HG02938 (cell line): ENCODE data around the gene ZNF324.
"Not testable (repeated sequence)": the region's sequence is repeated elsewhere in the genome, so short reads cannot be mapped to it uniquely, and the experiment has no call there.

Experiments used
- ATAC-seq: cut with Tn5 transposase; IDR thresholded peaks from one replicate; pipeline ENCODE4 v1.9.1; 2021; ENCODE audit warnings: mild to moderate bottlenecking, moderate library complexity; ENCODE audit not compliant: unreplicated experiment

The ZNF324 gene

DNA sequence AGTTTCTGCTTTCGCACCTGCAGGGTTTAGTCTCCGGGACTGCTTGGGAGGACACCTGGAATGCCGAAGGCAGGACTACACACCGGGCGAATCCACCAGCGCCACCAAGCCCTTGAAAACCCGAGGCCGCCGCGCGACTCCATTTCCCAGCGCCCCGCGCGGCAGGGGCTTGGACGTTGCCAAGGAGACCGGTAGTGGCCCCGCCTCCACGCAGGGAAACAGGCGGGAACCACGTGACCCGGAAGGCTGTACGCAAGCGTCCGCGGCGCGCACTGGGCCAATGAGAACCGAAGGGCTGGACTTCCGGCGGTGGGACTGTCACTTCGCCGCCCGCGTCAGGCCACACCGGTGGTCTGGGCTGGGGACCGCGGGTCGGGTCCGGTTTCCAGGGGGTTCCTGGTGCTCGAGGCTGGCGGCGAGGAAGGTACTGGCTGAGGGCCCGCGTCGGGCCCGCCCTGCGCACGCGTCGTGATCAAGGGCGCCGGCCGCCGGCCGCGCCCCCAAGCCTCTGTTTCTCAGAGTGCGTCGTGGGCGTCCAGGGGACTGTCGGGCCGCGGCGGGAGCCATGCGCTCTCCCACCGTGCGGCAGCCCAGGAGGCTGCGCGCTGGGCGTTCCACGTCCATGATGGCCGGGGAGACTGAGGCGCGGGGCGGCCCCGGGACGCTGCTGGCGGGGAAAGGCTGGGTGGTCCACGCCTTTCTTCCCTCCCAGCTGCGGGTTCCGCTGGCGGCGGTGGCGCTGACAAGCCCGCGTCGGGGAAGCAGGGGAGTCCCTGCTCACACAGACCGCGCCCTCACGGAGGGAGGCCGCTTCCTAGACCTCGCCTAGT, at the start of gene ZNF324:
TSS of gene ZNF324 (plus strand) at position 321 of the 830 bp plus-strand sequence. CDS start 2,106 bp downstream, outside the sequence.
- ATAC-seq: peak; percentile 79

DNA sequence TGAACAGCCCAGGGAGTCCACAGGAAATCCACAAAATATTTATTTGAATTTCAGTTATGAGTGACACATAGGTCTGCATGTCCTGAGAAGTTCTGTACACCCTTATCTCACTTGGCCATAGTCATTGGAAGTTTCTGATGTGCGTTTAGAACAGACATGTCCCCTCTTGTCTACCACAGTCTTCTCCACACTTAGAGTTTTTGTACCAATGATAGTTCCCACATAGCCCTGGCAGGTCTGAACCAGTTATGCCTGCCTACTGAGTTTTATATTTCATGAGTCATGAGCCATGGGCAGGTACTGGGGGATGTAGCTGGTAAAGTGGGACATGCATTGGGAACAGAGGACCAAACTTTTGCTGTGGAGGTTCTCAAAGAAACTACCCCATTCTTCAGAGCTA, 38.3 kb upstream of the ZNF324 start:
- no peak for ATAC-seq

DNA sequence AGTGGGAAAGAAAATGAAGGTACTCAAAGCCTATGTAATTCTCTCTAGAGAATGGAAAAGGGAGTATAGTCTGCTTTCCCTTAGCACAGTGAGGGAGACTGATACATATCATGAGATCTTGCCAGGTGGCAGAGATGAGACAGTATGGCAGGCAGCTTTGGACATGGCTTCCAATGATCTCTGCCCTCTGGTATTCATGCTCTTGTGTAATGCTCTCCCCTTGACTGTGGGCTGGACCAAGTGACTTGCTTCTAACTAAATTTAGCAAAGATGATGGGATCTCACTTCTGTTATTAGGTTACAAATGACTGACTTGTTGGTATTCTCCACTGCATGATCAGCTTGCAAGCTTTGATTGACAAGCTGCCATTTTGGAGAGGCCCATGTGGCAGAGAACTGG, 37.1 kb upstream of the ZNF324 start:
- ATAC-seq: no peak

DNA sequence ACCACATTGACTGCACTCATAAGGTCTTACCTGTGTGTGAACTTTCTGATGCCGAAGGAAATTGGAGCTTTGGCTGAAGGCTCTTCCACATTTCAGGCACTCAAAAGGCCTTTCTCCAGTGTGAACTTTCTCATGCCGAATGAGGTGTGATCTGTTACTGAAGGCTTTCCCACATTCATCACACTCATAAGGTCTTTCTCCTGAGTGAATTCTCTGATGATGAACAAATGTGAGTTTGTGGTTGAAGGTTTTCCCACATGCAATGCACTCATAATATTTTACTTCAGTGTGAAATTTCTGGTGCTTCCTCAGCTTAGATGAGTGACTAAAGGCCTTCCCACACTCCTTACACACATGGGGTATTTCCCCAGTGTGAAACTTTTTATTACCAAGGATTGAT, 32.7 kb upstream of the ZNF324 start:
- ATAC-seq: no peak

DNA sequence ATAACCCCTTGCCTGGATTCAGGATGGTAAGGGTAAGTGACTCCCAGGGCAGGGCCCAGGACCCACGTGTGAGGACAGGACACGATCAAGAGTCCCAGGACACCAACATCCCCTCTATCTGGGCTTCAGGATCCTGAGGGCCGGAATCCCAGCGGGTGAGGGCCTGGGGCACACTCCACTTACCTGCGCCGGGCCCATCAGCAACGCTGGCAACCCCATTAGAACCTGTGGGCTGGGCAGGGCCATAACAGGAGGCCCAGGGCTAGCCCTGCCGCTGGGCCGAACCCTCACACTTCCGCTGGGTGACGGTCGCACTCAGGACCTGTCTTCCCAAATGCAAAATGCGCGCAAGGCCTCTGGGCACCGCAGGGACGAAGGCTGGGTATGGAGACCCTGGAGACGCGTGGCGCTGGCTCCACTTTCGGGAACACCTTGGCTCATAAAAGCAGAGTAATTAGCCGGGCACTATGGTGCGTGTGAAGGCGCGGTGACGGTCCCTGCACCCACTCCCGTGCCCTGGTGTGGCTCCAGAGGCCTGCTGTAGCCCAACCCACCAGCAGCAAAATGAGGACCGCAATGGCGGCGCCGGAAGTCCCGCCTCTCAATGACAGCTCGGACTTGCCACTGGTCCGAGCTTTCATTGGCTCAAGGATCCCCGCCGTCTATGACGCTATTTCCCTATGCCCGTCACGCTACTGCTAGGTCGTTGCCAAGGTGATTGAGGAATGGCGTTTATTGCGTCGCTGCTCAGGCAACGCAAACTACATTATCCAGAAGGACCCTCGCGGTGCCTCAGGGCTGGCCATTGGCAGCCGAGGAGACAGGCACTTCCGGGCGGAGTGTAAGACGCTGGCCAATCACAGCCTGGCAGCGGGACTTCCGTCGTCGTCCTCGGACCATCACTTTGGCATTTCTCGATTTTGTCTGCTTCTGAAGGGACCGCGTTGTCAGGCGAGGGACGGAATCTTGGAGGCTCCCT, 27.0 kb upstream of the ZNF324 start, which contains the start of gene ZNF132:
TSS of gene ZNF132 (minus strand) at position 578 of the 979 bp plus-strand sequence. CDS start at position 246, 332 bp downstream.
- peak; percentile 97 for ATAC-seq

DNA sequence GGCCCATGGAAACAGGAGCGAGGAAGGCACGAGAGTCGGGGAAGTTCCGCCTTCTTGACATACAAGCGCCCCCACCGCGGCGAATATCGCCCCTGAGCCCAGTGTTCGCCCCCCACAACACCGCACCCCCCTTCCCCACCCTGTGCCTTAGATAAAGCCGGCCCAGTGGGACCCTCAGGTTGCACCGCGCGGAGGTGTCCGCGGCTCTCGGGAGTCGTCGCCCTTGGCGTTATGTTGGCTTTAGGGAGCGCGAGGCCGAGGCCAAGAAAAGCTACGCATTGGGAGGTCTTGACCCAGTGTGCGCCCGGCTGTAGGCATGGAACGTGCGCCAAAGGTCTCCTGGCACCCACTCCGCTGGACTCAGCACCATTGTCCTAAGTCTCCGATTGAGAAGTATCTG, 26.3 kb upstream of the ZNF324 start:
- ATAC-seq: no peak

DNA sequence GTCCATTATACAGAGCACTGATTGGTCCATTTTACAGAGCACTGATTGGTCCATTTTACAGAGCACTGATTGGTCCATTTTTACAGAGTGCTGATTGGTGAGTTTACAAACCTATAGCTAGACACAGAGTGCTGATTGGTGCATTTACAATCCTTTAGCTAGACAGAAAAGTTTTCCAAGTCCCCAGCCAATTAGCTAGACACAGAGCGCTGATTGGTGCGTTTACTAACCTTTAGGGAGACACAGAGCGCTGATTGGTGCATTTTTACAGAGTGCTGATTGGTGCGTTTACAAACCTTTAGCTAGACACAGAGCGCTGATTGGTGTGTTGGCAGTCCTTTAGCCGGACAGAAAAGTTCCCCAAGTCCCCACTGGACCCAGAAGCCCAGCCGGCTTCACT, 23.9 kb upstream of the ZNF324 start:
- not testable (repeated sequence) for ATAC-seq

DNA sequence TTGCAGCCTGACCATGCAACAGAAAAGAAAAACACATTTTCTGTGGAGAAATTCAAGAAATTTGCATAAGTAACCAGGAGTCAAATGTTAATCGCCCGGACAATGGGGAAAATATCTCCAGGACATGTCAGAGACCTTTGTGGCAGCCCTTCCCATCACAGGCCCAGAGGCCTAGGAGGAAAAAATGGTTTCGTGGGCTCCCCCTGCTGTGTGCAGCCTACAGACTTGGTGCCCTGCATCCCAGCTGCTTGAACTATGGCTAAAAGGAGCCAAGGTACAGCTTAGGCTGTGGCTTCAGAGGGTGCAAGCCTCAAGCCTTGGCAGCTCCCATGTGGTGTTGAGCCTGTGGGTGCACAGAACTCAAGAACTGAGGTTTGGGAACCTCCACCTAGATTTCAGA, 18.0 kb upstream of the ZNF324 start:
- ATAC-seq: not testable (repeated sequence)

DNA sequence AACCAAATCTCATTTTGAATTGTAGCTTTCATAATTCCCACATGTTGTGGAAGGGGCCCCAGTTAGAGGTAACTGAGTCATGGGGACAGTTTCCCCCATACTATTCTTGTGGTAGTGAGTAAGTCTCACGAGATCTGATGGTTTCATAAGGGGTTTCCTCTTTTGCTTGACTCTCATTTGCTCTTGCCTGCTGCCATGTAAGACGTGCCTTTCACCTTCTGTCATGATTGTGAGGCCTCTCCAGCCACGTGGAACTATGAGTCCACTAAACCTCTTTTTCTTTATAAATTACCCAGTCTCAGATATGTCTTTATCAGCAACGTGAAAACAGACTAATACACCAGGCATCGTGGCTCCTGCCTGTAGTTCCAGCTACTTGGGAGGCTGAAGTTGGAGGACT, 16.9 kb upstream of the ZNF324 start:
- ATAC-seq: not testable (repeated sequence)

DNA sequence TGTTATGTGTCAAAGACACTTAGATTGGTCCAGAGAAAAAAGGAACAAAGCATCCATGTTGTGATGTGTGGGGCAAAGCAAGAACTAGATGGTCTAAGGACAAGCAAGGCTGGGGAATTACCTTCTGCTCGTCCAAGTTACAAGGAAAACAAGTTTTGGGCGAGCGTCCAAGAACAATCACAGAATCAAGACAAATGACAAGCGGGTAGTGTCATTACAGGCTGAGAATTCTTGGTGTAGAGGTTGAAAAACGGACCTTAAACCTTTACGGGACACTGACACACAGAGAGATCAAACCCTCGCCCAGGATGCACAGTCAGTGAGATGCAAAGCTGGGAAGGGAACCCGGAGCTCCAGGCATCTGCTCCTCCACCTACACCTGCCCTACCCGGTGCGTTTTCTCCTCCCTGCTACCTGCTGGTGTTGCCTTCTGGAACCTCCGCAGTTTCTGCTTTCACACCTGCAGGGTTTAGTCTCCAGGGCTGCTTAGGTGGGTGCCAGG, 16.0 kb upstream of the ZNF324 start:
- peak; percentile 18 for ATAC-seq

DNA sequence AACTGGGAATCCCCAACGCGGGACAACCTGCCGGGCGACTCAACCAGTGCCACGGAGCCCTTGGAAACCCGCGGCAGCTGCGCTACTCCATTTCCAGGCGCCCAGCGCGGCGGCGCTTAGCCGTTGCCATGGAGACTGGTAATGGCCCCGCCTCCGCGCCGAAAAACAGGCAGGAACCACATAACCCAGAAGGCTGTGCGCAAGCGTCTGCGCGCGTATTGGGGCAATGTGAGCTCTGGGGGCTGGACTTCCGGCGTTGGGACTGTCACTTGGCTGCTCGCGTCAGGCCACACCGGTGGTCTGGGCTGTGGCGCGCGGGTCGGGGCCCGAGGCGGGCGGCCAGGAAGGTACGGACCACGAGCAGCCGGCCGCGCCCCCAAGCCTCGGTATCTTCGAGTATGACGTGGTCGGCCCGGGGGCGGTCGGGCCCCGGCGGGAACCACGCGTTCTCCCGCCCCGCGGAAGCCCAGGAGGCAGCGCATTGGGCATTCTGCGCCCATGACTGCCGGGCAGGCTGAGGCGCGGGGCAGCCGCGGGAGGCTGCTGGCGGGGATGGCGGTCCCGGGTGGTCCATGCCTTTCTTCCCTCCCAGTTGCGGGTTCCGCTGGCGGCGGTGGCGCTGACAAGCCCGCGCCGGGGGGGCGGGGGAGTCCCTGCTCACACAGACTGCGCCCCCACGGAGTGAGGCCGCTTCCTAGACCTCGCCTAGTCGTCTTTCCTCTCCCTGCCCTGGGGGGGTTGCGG, 15.3 kb upstream of the ZNF324 start, which contains the start of gene ZNF324B:
TSS of gene ZNF324B (plus strand) at position 265 of the 744 bp plus-strand sequence. CDS start 2,080 bp downstream, outside the sequence.
- peak; percentile 84 for ATAC-seq

DNA sequence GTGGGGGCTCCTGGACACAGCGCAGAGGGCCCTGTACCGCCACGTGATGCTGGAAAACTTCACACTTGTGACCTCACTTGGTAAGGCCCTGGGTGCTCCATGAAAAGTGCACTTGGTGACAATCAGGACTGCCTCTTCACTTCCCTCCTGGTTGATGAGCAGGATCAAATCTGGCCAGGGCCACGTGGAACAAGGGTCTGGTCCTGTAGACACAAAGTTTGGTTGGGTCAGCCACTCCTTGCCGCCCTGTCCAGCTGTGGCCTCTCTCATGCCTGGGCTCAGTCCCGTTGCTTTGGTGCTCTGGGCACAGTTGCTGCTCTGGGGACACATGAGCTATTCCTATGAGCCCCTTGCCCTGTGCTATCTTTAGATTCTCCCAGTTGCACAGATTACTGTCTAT, 13.1 kb upstream of the ZNF324 start:
- ATAC-seq: no peak

DNA sequence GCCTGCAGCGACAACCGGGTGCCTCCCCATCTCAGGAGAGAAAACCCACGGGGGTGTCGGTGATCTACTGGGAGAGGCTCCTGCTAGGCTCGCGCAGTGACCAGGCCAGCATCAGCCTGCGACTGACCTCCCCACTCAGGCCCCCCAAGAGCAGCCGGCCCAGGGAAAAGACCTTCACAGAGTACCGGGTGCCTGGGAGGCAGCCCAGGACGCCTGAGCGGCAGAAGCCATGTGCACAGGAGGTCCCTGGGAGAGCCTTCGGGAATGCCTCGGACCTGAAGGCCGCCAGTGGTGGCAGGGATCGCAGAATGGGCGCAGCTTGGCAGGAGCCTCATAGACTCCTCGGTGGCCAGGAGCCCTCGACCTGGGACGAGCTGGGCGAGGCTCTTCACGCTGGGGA, 11.6 kb upstream of the ZNF324 start:
- ATAC-seq: no peak

DNA sequence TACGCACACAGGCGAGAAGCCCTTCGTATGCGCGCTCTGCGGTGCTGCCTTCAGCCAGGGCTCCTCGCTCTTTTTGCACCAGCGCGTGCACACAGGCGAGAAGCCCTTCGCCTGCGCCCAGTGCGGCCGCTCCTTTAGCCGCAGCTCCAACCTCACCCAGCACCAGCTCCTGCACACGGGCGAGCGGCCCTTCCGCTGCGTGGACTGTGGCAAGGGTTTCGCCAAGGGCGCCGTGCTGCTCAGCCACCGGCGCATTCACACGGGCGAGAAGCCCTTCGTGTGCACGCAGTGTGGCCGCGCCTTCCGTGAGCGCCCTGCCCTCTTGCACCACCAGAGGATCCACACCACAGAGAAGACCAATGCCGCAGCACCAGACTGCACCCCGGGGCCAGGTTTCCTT, 10.8 kb upstream of the ZNF324 start:
- ATAC-seq: no peak

DNA sequence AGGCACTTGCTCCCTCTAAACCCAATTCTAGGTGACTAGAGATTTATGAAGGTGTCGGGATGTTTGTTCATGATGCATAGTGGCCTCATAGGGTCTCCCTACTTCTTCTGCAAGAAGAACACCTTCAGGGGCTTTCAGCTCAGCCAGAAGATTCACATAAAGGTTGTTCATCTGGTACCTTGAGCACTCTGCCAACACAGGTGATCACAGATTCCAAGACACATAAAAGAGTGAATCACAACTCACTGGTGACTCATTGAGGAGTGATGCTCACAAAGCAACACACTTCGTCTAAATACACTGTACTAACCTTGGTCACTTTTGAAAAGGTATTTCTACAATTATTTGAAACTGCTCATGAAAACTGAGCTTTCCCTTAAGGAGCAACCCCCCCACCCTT, 6.8 kb upstream of the ZNF324 start:
- no peak for ATAC-seq

DNA sequence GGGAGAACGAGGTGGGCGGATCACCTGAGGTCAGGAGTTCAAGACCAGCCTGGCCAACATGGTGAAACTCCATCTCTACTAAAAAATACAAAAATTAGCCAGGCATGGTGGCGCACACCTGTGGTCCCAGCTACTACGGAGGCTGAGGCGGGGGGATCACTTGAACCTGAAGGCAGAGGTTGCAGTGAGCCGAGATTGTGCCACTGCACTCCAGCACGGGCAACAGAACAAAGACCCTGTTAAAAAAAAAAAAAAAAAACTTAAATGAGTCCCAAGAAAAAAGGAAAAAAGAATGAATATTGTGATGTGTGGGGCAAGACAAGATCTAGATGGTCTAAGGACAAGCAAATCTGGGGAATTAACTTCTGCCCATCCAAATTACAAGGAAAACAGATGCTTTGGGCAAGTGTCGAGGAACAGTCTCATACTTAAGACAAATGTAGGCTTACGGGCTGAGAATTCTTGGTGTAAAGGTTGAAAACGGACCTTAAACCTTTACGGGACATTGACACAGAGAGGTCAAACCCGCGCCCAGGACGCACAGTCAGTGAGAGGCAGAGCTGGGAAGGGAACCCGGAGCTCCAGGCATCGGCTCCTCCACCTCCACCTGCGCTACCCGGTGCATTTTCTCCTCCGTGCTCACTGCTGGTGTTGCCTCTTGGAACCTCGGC, 656 bp upstream of the ZNF324 start:
- ATAC-seq: peak; percentile 19

DNA sequence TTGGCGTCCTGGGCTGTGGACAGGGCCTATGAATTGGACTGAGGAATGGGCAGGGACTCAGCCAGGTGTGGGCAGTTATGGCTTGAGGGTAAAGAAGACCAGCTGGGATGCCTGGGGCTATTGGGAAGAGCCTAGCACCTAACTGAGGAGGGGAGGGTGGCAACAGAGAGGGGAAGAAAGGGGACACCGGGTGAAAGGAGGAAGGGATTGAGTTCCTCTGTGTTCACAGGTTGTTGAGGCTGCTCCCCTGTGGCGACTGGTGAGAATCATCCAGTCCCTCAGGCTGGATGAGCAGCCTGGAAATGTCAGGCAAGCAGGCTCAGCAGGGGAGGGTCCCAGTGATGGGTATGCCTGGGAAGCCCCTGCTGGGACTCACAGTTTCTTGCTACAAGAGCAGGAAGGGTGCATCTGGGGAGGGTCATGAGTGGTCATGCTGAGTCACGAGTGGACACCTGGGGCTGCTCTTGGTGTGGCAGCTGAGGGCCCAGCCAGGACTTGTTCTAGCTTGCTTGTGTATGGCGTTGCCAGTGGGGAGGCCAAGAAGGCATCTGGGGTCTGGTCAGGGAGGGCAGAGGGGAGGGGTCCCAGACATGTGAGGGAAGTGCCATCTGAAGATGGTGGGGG, 1.4 kb downstream of the ZNF324 start:
- ATAC-seq: no peak

DNA sequence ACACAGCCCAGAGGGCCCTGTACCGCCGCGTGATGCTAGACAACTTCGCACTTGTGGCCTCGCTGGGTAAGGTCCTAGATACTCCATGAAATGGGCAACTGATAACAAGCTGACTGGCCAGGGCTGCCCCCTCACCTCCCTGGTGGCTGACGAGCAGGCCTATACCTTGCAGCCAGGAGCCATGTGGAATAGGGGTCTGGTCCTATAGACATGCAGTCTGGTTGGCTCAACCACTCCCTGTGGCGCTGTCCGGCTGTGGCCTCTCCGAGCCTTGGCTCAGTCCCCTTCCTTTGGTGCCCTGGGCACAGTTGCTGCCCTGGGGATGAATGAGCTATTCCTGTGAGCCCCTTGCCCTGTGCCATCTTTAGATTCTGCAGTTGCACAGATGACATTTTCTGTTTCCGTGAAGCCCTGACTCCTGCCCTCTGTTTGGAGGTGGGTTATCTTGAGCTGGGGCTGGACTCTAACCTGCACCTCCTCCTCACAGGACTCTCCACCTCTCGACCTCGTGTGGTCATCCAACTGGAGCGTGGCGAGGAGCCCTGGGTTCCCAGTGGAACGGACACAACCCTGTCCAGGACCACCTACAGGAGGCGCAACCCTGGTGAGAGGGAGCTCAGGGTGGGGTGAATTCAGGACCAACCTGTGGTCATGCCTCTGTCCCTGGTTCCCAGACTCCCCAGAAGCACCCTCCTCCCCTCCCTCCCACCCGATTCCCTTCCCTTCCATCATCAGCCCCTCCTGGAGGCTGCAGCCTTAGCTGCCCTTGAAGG, 2.5 kb downstream of the ZNF324 start:
- ATAC-seq: no peak
